ENCODE results near the gene RBPJL.

RBPJL gene

DNA sequence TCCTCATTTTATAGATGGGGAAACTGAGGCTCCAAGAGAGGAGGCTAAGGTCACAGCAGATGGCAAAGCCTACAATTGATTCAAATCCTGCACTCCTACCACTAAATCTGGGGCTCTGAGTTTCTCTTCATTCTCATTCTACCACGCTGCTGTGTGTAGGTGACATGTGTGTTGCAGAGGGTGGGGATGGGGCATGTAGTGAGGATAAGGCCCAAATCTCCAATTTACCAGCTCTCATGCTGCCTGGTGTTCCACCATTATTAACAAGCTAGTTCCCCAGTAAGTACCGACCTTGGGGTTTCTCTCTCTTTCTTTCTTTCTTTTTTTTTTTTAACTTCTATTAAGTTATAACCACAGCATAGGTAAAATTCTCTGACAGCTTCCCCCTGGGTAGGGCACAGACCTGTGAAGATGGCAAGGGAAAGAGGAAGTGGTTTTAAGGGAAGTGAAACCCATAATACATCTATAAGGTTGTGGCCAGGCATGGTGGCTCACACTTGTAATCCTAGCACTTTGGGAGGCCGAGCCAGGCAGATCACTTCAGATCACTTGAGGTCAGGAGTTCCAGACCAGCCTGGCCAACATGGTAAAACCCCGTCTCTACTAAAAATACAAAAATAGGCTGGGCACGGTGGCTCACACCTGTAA lies 14.4 kb downstream of the RBPJL start:
- no peak for DNase-seq

DNA sequence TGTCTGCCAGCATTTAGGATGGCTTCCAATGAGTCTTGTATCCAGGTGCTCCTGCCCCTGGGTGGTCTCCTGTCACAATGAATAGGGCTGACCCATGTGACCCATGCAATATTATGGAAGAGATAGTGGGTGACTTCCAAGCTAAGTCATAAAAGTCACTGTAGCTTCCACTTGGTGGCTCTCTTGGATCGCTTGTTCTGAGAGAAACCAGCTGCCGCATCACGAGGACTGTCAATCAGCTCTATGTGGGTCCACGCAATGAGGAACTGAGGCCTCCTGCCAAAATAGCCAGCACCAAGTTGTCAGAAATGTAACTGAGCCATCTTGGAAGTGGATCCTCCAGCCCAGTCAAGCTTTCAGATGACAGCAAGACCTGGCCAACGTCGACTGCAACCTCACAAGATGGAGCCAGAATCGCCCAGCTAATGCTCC lies 16.3 kb downstream of the RBPJL start:
- peak; percentile 89 for DNase-seq

DNA sequence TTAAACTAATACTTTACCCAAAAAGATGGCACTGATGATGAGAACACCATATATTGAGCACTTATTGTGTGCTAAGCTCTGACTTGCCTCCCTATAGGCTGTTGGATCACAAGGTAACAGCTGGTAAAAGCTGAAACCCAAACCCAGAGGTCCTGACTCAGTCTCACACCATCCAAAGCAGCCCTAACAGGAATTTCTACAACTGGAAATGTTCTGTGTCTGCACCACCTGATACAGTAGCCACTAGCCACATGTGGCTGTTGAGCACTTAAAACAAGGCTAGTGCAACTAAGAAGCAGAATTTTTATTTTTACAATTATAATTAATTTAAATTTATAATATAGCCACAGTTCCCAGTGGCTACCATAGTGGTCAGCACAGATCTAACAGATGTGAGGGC lies 17.1 kb downstream of the RBPJL start:
- no peak for DNase-seq

DNA sequence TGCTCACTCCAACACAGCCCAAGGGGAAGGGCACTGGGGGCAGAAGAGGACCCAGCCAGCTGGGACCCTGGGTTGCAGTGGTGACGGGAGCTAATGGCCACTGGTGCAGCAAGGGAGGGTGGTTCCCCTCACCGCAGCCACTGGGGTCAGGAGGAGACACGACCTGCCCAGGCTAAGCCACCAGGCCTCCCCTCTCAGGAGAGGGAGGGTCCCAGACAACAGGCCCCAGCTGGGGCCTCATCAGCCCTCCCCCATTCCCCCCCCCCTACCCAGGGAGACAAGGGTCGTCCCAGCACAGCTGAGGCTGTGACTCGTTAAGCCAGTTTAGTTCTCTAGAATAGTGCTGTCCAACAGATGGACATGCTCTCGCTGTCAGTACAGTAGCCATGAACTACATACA lies 18.7 kb downstream of the RBPJL start:
- no peak for DNase-seq

DNA sequence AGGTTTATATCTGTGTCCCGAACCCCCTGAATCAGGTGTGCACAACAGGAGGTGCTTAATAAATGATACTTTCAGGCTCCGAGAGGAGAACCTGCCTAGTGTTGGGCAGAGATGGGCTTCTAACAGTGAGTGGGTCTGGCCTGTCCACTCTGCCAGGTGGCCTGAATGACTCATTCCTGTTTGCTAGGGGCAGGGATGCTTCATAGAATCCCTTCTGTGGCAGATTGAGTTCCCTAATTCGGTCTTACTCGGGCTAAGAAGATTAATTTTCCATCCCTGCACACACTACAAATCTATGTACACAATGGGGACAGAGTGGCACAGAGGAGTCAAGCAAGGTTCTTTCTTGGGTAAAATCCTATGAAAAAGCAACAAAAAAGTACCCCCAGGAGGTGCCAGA lies 21.8 kb downstream of the RBPJL start:
- DNase-seq = no peak

DNA sequence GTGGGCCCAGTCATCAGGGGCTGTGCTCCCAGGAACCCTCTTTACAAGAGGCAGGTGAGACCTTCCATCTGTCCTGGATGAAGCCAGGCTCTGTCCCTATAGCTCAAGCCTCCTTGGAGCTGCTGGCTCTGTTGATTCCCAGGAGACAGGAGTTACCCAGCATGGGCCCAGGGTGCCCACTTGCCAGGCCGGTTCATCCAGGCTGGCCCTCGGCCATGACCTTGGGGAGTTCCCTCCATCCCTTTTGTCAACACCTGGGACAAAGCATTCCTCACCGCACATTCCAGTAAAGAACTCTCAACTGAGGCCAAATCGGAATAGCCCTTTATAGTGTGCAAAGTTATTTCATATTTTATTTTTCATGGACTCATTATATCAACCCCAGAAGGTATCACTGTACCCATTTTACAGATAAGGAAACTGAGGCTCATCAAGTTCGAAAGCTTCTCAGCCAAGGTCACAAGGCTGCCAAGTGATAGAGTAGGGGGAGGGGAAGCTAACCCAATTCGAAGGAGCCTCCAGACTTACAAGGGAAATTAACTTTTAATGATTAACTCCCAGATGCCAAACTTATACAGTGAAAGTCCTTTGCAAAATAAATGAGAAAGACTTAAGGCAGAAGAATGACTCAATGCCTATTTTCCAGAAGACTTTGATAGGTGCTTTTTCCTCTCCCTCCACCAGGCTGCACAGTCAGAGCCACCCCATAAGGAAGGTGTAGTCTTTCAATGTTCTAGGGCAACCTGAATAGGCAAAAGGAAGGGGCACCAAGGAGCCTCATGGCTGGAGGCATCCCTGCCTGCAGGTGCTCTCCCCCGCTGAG lies 23.1 kb downstream of the RBPJL start:
- DNase-seq = no peak

DNA sequence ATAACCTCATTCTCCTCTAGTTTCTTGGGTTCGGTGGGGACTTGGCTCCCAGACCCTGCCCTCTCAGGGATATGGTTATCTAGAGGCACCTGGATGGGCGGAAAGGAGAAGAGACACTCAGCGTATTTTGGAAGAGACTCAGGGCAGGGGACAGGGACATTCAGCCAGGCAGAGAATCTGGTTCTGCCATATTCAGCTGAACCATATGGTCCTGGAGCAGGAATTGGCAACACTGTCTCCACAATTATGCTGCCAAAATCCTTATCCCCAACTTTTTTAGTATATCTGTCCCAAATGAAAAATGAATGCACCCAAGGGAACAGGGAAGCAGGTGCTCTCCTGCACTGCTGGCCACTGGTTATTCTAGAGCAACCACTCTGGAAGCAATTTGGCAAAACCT lies 23.8 kb downstream of the RBPJL start:
- DNase-seq = no peak

DNA sequence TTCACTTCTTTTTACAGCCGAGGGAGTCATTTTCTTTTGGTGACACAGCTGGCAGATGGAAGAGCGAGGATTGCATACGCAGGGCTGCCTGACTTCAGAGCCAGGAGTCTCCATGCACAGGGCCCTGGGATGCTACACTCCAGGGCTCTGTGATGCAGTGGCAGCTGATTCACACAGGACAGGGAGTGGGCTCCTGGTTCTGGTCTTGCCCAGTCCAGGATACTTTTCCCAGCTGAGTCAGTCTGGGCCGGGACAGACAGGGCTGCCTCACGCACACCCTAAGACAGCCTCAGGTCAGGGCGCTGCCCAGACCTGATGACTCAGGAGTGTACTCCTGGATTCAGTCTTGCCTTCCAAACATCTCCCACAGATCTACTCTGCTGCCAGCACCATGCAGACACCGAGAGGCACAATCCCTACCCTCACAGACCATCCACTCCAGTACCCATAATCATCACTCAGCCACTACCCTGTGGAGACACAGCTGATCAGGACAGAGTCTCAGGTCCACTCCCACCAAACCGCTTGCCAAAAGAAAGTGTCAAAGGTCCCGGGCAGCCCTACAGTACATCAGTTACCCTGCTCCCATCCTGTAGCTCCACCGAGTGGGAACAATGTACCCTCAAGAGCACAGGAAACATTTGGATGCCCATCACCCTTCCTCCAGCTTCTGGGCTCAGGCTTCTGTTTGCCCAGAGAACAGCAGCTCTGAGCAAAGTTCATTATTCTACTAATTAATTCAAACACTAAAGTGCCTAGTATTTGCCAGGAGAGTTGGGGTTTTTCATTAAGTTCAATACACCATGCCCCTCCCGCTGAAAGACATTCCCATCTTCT lies 30.1 kb downstream of the RBPJL start:
- DNase-seq = no peak

DNA sequence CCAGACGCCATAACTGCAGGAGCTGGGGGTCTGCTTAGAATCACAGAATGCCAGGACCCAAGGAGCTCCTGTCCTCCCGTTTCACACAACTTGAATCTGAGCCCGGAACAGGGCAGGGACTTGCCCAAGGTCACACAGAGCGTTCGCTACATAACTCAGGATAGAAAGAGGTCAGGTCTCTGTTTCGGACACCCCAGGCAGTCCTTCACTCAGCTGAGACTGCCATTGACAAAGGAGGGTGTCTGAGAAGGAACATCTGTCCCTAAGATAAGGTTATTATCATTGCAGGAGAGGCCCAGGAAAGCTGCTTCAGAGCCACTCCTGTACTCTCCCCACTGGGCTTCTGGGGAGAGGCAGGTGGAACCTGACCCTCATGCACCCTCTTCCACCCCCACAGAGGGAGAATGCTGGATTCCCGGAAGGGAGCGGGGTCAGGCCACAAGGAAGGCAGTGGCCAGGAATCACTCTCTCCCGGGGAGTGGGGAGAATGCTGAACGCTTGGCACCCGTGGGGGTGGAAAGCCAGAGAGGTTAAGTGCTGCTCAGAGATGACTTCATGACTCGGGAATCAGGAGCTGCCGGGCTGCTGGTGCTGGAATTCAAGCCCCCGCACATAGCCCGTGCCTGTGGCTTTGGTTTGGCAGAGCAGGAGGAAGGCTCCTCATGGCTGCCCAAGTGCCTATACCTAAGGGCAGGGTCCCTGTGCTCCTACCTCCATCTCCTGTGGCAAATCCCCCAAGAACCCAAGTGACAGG lies 30.9 kb downstream of the RBPJL start:
- DNase-seq = peak; percentile 76

DNA sequence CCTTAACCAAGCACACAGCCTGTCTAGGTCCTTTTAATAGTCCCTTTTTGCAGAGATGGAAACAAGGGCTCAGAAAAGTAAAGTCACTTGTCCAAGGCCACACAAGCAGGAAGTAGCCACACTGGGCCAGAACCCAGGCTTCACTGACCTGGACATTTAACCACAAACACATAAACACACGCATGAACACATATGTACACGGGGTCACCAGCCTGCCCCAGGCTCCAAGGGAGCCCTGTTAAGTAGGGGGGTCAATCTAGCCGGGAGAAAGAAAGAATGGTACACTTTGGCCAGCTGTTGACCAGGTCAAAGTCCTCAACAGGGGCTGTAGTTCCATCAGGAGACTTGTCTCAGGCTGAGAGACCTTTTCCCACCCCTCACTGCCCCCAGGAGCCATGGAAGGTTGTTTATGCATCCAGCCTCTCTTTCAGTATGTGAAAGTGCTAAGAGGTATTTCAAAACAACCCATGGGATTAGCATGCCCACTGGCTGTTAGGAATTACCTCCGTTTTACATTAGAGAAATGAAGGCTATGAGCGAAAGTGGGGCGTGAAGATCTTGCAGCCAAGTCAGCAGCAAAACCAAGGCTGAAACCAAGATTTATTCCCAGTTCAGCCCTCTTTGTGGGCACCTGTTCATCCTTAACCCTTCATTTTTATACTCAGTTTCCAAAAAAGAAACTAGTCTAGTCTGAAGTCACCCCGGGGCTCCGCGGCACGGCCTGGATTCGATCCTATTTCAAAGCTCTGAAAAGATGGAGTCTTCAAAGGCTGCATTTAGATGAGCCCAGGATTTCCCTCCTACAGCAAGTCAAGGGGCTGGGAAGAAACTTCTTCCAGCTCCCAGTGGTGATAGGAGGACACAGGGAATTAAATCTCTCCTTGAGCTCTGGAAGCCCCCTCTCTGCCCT lies 31.7 kb downstream of the RBPJL start:
- no peak for DNase-seq

DNA sequence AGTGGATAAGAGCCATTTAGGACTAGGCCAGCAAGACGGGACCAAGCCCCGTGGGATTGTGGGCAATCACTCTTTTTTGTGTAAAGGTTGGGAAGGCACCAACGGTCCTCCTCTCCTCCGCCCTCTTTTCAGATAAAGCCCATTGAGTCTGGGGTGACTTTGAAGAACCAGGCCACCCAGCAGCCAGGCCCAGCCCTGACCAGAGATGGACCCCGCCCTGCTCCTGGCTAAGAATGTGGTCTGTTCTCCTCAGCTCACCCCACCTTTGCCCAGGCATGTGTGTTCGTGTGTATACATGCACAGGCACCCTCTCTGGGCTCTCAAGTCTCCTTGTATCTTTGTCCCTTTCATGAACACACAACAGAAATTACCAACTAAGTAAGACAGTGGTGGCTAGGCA lies 32.4 kb downstream of the RBPJL start:
- peak; percentile 90 for DNase-seq

DNA sequence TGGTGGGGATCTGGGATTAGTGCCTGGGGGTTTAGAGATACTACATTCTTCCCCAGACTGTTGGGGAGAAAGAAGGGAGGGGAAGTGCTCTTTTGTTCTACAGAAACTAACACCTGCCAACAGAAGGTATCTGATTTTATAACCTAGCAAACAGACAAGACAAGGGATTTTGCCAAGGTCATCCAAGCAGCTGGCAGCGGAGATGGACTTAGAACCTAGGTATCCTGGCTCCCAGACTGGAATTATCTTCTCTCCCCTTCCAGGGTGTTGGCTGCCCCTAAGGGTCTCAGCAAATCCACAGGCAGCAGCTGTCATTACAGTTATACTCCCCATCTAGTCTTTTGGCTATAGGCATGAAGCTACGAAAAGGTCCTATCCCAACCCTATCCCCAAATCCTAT lies 33.2 kb downstream of the RBPJL start:
- DNase-seq = no peak

DNA sequence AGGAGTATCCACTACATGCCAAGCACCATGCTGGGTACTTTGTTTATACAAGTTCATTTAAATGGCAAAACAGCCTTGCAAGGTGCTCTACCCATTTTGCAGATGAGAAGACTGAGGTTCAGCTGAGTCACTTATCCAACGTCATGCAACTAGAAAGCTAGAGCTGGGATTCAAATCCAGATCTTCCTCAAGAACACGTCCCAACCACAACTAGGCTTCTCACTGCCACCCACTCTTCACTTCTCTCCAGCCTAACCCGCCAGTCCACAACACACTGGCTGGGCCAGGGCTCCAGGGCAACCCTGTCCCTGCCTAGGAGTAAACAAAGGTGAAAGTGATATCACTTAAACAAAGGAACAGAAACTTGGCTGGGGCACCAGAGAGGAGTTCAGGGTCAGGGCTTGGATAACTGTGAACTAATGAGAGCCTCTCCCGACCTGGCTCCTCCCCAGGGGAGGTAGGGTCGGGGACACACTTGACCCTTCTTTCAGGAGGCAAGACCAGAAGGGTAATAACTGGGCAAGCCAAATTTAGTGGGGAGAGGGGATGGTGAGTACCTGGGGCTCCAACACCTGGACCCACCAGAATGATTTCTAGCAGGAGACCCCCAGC lies 33.7 kb downstream of the RBPJL start:
- DNase-seq = peak; percentile 30

DNA sequence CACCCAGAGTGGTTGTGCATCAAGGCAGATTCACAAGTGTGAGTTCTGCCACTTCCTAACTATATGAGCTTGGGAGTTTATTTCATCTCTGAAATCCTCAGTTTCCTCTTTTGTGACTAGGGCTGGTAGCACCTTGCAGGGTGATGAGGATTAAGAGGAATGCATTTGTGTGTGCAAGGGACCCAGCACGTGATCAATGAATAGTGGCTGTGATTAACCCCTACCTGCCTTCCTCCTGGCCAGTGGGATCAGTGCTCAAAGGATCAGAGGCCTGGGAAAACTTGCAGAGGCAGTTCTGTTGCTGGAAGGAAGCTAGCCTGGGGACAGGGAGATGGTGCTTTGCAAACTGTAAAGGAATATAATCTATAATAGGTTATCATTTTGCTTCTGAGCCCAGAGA lies 34.3 kb downstream of the RBPJL start:
- DNase-seq = no peak

DNA sequence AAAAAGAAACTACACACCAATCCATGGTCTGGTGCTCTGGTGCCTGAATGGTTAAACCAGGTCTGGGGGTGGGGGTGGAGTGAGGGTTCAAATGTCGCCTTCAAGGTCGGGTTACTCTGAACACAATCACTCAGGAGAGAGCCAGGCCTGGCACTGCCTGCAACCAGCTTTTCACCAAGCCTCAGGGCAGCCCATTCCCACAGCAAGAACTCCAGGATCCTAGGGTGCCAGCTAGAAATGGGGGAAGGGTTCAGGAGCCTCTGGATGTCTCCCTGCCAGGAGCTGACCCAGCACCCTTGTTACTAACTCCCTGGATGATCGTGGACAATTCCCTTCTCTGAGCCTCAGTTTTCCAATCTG lies 34.9 kb downstream of the RBPJL start:
- no peak for DNase-seq

DNA sequence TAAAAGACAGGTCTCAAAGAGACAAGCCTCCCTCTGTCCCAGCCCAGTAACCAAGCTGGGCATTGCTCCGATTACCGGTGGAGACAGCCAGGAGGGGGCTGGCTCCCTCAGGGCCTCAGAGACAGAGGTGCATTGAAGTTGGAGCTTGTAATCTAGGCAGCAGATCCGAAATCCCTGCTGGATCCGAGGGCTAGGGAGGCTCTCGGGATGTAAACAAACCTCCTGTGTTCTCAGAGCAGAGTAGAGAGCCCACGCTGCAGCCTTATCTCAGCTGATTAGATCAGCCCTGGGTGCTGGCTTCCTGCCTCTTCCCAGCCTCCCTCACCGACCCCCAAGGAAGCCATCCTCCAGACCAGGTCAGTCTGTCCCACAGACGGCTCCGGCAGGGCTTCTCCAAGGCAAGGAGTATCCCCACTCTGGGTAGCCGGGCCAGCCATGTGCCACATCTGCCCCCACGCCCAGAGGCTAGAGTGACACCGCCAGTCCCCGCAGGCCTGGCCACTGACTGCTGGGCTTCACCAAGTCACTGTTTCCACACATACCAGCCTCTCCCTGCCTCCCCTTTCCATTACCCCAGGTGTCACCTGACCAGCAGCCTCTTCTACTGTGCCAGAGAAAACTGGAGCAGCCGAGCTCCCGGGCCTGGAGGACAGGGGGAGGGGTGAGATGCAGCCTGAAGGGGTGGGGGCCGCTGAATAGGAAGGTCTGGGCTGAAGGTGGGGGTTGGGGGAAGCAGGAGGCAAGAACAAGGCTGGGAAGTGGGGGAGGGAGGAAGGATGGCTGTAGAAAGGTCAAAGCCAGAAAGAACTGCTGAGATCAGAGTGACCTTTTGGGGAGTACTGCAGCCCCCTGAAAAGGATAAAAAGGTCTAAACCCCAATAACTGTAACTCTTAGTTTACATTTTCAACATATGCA lies 35.6 kb downstream of the RBPJL start:
- no peak for DNase-seq

DNA sequence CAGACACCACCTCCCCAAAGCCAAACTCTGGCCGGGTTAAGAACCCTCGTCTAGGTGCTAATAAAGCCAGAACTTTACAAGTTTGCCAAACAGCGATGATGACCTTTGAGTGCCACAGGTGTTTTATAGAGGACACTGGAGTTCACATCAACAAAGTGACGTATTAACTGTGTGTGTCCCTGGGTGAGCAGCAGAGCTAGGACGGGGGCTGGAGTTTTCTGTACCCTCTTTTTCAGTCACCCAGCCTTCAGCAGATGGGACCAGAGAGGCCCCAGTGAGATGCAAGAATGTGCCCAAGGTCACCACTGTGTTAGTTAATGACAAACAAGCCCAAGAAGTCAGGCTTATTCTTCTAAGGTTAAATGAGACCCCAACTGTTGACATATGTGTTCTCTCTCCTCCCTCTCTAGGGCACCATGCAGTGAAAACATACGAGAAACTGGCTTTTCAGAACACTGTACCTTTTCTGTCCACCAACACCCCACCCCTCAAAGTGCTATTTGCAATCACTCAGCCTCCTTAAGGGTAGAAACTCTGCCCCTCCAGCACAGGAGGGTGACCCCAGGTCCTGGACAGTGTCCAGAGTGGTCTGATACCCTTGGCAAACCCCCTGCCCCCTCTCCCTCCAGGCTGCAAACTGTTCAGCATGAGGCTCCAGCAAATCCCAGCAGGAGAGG lies 36.4 kb downstream of the RBPJL start:
- DNase-seq = no peak

DNA sequence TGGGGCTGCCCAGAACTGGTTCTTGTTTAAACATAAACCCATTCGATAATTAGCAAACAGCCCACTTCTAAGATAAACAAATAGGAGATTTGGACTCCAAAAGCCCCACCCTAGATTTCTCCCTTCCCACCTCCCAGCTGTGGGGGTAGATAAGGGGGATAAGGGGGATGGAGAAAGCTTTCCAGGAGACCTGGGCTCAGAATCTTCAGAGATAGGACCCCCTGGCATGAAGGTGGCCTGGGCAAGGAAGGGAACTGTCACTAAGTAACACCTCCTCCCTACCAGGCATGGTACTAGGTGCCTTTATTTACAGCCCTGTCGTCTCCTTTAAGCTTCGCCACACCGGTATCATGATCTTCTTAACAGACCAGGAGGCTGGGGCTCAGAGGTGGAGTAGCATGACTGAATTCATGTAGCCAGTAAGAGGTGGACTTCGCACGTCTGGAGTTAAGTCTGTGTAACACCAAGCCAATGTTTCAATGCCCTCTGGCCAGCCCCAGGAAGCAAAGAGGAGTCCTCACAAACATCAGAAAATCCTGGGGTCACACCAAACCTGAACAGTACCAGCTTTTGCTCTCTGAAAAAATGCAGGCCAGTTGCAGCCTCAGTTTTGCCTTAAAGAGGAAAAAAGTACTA lies 37.0 kb downstream of the RBPJL start:
- DNase-seq = peak; percentile 91

DNA sequence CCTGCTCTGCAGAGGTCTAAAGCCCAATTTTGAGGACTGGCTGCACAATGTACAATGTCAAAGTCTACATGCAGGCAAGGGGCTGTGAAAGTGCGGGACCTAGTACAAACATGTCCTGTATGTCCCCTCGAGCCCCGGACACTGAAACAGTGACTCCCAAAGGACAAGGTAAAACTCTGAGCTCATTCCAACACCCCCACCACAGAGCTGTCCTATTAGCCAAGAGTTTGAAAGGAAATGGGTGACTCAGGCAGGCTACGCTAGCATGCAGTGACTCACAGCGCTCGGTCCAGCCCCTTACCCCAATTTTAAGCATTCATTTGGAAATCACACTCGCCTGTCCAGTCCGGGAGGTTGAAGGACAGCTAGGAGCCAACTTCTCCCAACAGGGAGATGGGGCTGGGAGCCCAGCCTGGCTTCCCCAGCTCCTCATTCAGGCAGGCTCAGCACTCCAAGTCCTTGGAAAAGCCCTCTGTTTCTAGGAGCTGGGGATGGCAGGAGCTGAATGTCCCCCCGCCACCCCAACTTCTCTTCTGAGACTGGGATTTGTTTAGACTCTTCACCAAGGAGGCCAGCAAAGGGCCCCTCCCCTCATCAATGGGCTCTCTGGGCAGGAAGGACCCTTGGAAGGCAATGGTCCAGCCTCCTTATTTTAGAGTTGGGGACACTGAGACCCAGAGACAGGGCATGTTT lies 37.7 kb downstream of the RBPJL start:
- DNase-seq = no peak
